HG03159 (cell line): ENCODE data around the gene APRT.

Experiments used
- ATAC-seq: cut with Tn5 transposase; IDR thresholded peaks from one replicate; pipeline ENCODE4 v1.9.1; 2021; ENCODE audit warnings: mild to moderate bottlenecking, moderate library complexity; ENCODE audit not compliant: unreplicated experiment

Gene APRT

DNA sequence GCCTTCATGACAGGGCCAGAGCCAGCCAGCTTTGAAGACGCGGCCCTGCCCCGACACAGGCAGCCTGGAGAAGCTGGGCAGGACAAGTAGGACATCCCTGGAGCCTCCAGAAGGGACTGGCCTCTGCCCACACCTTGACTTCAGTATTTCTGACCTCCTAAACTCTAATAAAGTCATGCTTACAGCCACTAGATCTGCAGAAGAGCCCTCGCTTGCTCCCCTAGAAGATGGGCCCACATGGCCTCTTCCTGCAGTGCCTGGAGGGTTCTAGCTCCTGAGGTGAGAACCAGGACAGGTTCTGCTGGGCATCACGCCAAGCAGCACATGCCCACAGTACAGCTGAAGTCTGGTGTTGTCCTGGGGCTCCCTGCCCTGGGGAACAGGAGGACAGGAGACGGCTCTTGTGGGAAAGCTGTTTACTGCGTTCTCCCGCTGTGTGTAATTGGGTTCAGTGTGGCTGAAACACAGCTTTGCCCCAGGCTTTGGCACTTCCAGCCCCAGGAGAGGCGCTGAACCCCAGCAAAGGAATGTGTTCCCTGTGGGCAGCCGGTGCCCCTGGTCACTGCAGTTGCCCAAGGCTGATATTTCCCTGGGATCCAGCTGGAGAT, 2.6 kb downstream of the APRT start:
- no peak for ATAC-seq

DNA sequence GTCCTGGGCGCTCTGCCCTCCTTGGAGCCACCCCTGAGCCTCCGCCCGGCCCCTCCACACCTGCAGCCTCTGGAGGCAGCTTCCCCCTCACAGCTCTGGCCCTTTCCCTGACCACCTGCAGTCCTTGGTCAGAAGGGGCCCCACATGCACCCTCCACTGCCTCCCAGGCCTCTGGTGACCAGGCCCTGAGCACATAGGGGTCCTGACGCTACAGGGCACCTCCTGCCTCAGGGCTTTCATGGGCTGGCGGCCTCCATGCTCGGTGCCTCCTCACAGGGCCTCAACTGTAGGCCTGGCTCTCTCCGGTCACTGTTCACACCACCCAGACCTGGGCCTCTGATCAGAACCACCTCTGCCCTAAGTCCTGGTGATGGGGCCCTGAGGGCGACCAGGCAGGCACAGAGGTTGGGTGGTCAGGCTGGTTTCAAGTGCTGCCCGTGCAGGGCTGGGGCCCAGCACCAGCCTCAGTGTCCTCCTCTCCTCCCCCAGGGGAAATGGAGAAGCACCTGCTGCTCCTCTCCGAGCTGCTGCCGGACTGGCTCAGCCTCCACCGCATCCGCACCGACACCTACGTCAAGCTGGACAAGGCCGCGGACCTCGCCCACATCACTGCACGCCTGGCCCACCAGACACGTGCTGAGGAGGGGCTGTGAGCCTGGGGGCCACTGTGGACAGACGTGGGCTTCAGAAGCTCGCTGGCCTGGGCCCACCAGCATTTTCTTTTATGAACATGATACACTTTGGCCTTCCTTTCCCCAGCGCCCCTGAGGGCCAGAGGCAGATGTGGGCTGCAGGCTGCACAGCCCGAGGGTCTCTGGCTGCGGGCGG, 3.9 kb downstream of the APRT start:
- ATAC-seq, result no peak

GRCh38 chr16:88807142-88807625, 4.5 kb downstream of the APRT start:
- ATAC-seq, result no peak

DNA sequence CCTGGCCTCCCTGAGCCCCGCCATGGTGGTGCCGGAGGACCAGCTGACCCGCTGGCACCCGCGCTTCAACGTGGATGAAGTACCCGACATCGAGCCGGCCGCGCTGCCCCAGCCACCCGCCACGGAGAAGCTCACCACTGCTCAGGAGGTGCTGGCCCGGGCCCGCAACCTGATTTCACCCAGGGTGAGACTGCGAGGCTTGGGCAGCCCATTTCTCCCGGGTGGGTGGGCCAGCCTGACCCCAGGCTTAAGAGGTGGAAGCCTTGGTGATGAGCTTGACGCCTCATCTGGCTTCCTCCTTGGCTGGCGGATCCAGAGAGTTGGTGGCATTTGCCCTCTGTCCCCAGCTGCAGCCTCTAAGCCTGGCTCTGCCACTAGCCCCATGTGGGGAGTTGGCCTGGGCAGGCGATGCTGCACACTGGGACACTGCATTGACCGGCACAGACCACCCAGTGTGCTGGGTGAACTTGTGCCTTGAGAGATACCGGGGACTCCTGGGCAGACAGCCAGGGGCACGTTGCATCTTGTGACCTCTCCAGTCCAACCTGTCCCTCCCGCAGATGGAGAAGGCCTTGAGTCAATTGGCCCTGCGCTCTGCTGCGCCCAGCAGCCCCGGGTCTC, 5.1 kb downstream of the APRT start:
- ATAC-seq, result no peak

- no peak for ATAC-seq
Measured at GRCh38 chr16:88805887-88806393, 5.8 kb downstream of the APRT start.

DNA sequence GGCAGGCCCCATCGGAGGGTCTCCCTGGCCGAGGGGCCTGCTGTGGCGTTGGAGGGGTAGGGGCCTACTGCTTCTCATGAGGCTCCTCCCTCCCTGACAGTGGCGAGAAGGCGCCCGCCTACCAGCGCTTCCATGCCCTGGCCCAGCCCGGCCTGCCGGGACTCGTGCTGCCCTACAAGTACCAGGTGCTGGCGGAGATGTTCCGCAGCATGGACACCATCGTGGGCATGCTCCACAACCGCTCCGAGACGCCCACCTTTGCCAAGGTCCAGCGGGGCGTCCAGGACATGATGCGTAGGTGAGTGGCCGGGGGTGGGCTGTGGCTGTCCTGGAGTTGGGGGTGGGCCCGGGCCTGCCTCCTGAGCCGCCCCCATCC, 6.4 kb downstream of the APRT start:
- ATAC-seq, result no peak

DNA sequence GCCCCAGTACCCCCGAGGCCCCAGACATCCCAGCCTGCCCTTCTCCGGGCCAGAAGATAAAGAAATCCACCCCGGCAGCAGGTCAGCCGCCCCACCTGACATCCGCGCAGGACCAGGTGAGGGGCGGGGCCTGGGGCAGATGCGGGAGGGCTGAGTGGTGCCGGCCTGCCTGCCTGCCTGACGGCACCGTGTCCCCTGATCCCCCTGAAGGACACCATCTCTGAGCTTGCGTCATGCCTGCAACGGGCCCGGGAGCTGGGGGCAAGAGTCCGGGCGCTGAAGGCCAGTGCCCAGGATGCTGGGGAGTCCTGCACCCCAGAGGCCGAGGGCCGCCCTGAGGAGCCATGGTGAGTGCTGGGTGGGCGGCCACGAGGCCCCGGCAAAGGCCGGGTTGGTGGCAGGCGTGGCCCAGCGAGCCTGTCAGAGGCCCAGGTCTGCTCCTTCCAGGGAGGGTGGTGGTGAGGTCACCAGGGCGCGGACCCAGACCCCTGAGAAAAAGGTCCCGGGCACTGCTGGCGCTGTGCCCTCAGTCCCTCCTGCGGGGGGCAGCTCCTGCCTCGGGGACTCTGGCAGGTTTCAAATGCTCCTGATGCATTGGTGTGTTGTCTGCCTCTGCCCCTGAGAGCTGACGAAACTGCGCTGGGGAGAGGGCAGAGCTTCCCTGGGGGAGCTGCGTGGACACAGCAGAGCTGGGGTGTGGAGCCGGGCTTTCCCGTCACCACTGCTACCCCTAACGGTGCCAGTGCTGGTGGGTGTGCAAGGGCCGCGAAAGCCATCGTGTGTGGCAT, 7.0 kb downstream of the APRT start:
- no peak for ATAC-seq

DNA sequence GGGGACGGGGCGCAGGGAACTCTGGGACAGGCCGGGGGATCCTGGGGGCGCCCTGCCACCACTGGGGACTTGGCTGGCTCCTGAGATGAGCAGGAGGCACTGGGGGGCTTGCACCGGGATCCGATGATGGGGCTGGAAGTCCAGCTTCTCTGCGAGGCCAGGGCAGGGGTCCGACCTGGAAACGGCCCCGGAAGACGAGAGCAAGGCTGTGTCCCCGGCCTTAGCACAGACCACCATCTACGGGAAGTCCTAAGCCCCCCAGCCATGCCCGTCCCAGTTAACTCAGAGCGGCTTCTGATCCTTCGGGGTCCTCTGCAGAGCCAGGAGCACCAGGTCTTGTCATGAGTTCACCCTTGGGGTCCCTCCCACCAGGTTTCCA, 7.6 kb downstream of the APRT start:
- no peak for ATAC-seq

GRCh38 chr16:88803264-88803987, 8.3 kb downstream of the APRT start, which contains the start of gene CDT1:
Gene CDT1 (plus strand): TSS chr16:88803789. CDS start chr16:88803832, 43 bp downstream.
- peak; percentile 56 for ATAC-seq

DNA sequence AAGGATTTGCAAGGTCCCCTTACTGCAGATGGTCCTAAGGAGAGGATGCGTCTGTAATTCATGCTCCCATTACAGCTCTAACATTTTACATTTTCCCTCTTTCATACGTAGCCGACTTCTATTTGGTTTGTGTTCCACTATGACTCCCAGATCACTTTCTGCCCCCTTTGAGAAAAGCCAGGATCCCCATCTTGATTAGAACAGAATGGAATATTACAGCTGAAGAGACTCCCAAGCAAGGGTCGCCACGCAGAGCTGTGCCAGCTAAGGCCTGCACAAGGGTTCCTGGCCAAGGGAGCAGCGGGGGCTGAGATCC, 11.5 kb downstream of the APRT start:
- no peak for ATAC-seq

DNA sequence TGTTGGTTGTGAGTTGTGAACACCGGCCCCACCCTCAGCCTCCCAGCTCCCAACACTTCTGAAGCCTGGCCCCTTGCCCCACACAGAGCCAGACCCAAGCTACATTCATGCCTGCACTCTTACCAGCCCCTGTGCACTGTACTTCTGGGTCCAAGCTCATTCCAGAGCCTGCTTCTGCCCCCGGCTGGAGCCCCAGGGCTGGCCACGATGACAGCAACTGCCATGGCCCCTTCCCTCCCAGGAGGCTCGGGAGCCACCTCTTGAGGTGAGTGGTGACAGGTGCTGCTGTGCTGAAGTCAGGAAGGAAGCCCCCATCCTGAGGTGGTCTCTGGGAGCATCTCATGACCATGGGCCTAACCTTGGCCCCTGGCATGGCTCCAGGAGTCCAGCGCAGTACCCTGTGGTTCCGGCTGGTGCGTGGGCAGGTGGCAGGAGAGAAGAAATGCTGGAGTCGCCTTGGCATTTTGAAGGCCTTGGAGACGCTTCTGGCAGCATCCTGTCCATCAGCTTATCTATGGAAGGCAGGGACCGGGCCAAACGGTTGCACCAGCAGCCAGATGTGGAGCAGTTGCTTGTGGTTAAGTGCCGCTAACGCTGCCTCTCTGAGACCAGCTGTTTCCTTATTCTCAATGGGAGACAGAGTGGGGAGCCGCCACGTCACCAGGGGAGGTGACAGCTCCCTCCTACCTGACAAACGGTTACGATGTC, 12.0 kb downstream of the APRT start:
- no peak for ATAC-seq

DNA sequence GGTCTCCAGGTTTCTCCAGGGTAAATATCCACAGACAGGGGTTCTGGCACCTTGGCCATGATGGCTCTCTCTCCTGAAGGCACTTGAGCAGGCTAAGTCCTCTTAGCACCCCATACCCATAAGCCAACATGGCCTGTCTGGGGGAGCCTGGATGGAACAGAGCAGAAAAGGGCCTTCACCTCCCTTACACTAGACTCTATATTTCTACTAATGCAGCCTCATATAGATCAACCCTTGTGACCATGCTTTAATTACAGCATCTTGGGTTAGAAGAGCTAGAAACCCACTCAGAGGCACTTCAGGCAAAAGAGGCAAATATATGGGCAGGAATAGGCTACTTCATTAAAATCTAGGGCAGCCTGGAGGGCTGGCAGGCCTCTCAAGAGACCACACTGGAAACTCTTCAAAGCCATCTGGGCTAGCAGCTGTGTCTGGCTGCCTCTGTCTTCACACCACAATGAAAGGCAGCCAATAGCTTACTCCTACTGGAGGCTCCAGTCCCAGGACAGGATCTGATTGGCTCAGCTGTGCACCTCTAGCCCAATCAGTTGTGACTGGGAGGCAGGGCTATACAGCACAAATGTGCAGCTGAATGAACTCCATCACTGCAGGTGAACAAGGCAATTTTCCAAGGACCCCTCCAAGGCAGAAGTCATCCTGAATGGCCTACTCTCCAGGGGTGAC, 12.8 kb downstream of the APRT start:
- no peak for ATAC-seq

DNA sequence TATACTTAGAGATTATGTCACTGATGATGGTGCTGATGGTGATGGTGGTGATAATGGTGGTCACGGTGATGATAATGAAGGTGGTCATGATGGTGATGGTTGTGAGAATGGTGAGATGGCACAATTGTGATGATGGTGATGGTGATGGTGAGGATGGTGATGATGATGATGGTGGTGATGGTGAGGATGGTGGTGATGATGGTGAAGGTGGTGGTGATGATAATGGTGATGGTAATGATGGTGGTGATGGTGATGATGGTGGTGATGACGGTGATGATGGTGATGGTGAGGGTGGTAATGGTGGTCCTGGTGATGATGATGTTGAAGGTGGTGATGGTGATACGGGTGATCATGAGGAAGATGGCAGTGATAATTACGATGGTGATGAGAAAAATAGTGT, 13.7 kb downstream of the APRT start:
- no peak for ATAC-seq

- ATAC-seq, result no peak
Measured at GRCh38 chr16:88796278-88796677, 15.4 kb downstream of the APRT start.

DNA sequence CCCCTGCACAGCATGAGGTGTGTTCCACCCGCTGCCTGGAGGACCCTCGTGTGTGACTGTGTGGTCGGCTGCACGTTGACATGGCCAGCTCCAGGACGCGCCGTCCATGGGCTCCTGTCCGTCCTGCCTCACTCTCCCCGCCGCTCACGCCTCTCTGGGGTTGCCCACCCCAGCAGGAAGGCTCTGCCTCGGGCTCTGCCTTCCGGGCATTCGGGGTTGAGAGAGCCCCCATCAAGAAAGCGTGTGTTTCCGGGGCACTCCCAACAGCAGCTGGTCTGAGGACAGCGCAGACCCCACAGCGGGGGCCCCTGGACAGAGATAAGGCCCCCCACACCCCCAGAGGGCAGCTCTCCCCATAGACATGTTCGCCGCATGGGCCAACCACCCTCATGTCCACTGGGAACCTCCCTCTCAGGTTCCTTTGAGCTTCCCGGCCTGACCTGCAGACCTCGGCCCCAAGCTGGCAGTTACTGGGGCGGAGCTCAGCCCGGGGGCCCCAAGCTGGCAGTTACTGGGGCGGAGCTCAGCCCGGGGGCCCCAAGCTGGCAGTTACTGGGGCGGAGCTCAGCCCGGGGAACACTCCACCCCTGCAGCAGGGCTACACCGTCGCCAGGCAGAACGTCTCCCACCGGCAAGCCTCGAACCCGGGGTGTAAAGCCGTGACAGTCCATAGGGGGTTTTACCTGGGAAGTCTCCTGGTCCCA, 18.3 kb downstream of the APRT start:
- no peak for ATAC-seq

DNA sequence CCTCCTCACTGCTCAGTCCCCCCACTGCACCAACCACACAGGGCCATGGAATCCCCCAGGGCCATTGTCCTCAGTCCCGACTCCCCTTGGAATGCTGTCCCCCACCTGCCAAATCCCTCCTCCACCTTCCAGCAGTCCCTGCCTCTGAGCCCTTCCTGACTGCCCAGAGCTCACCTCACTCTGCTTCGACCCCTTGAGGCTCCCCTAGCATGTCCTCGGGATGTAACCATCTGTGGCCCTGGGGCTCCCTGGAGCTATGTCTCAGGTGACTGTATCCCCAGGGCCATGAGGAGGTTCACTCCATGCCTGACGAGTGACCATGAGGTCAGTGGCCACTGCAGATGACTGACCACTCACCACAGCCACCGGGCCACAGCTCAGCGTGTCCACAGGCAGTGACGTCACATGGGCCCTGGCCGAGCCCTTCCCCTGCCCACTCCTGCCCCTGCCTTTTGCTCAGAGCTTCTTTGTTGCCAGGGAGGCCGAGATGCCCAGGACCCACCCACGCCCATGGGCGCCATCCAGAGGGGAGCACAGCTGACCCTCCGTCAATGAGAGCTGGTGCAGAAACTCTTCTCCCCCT, 19.0 kb downstream of the APRT start:
- no peak for ATAC-seq

- ATAC-seq, result no peak
Measured at GRCh38 chr16:88792078-88792550, 19.6 kb downstream of the APRT start.
